Endothelial cell of umbilical vein (primary cell): ENCODE results near the gene MAML3. TPM values are rescaled to one million over a fixed set of nuclear protein-coding genes. Genes with fewer than 3 reads are reported as not detected.

Experiments
- BruUV-seq: library from RNA; stranded (reverse); fragments of 400-500 nt; replicated peaks from 2 replicates; lab custom pipeline; 2021; lab: Mats Ljungman, UMichigan
- CTCF ChIA-PET: fragments of 300-600, 350-600 bp; sonication (Branson Sonifier 250); formaldehyde crosslinking; loops from one replicate; lab custom pipeline; 2021; ENCODE audit warnings: antibody characterized with exemption, inconsistent platforms; lab: Charles Lee
- POLR2A ChIA-PET: fragments of 300-600, 350-600 bp; sonication (Branson Sonifier 250); formaldehyde crosslinking; loops from one replicate; lab custom pipeline; 2021; ENCODE audit warnings: antibody characterized with exemption, inconsistent platforms; lab: Charles Lee
- DNase-seq: peaks from one replicate; pipeline ENCODE4 v3.0.0-alpha.2; 2011; ENCODE audit warnings: low read depth, low spot score
- FAIRE-seq: peaks from 2 replicates; lab custom pipeline; 2011; peaks lifted over from hg19 to GRCh38; lab: Jason Lieb, UNC
- H2AFZ ChIP-seq: 2 replicates; pipeline ENCODE4 v1.6.0; 2012; ENCODE audit warnings: low read depth, low read length, control low read depth, inconsistent platforms
- H3K27ac ChIP-seq: 2 replicates; pipeline ENCODE4 v1.5.1; 2011; ENCODE audit warnings: low read depth, mild to moderate bottlenecking, control low read depth, low read length, moderate library complexity; ENCODE audit not compliant: insufficient read depth
- H3K27me3 ChIP-seq, 2 experiments: 2 replicates each; pipeline versions ENCODE4 v1.6.0 to v1.6.1; 2011; ENCODE audit warnings: low read length in 2 of 2, mixed read lengths in 1 of 2; ENCODE audit not compliant: control insufficient read depth in 2 of 2, insufficient read depth in 2 of 2
- H3K36me3 ChIP-seq, 2 experiments: 2 replicates in 1 of 2; 3 replicates in 1 of 2; pipeline ENCODE4 v1.5.1; 2011; ENCODE audit warnings: low read length in 2 of 2, mild to moderate bottlenecking in 1 of 2, moderate library complexity in 1 of 2; ENCODE audit not compliant: control insufficient read depth in 2 of 2, insufficient read depth in 2 of 2; ENCODE audit errors: extremely low read depth in 1 of 2
- H3K4me1 ChIP-seq: 3 replicates; pipeline ENCODE4 v1.5.1; 2011; ENCODE audit warnings: mild to moderate bottlenecking, low read length; ENCODE audit not compliant: control insufficient read depth, insufficient read depth; ENCODE audit errors: extremely low read depth
- H3K4me2 ChIP-seq: 2 replicates; pipeline ENCODE4 v1.6.1; 2011; ENCODE audit warnings: low read length, control low read depth, mixed read lengths; ENCODE audit not compliant: insufficient read depth
- H3K4me3 ChIP-seq, 3 experiments: fragments of 200-600 bp in 1 of 3; sonication (generic), shearing (Covaris generic) in 1 of 3; replicated peaks in 1 of 3; 2 replicates each; pipeline ENCODE4 v1.5.1; 2011 to 2016; ENCODE audit warnings: control low read depth in 3 of 3, low read length in 3 of 3, mild to moderate bottlenecking in 2 of 3, inconsistent platforms in 1 of 3, low read depth in 1 of 3, moderate library complexity in 1 of 3; ENCODE audit not compliant: insufficient read depth in 1 of 3
- H3K79me2 ChIP-seq: 2 replicates; pipeline ENCODE4 v1.6.0; 2012; ENCODE audit warnings: low read length, inconsistent platforms; ENCODE audit not compliant: control insufficient read depth, insufficient read depth
- H3K9ac ChIP-seq: replicated peaks from 2 replicates; pipeline ENCODE3; 2011; ENCODE audit warnings: low read length, control low read depth; ENCODE audit not compliant: insufficient read depth; ENCODE audit errors: extremely low read depth
- H3K9me1 ChIP-seq: replicated peaks from 3 replicates; pipeline ENCODE4 v1.6.0; 2011; ENCODE audit warnings: mild to moderate bottlenecking, low read length; ENCODE audit not compliant: control insufficient read depth, insufficient read depth; ENCODE audit errors: extremely low read depth
- H3K9me3 ChIP-seq: replicated peaks from 2 replicates; pipeline ENCODE4 v1.5.1; 2012; ENCODE audit warnings: low read length, inconsistent platforms; ENCODE audit not compliant: control insufficient read depth, insufficient read depth
- H4K20me1 ChIP-seq: replicated peaks from 2 replicates; pipeline ENCODE3; 2011; ENCODE audit warnings: mild to moderate bottlenecking, low read length; ENCODE audit not compliant: control insufficient read depth, insufficient read depth; ENCODE audit errors: extremely low read depth
- EZH2 ChIP-seq: IDR thresholded peaks from 2 replicates; pipeline ENCODE4 v1.6.1; 2012; ENCODE audit warnings: borderline replicate concordance, low read depth, mild to moderate bottlenecking, moderate library complexity, low read length, inconsistent platforms; ENCODE audit not compliant: severe bottlenecking
- FOS ChIP-seq: IDR thresholded peaks from 2 replicates; pipeline ENCODE4 v1.6.1; 2011; ENCODE audit warnings: mild to moderate bottlenecking, low read length, moderate library complexity, borderline replicate concordance; ENCODE audit not compliant: insufficient read depth
- GATA2 ChIP-seq: IDR thresholded peaks from 2 replicates; pipeline ENCODE4 v1.7.0; 2011; ENCODE audit warnings: low read depth, mild to moderate bottlenecking, moderate library complexity, mixed read lengths, low read length; ENCODE audit not compliant: insufficient read length, insufficient read depth
- JUN ChIP-seq: IDR thresholded peaks from 2 replicates; pipeline ENCODE4 v1.6.1; 2011; ENCODE audit warnings: borderline replicate concordance, low read depth; ENCODE audit not compliant: insufficient read length, insufficient read depth
- MYC ChIP-seq: IDR thresholded peaks from one replicate; pipeline ENCODE4 v1.6.1; 2011; ENCODE audit warnings: mild to moderate bottlenecking, low read depth, low read length
- POLR2A ChIP-seq: IDR thresholded peaks from 2 replicates; pipeline ENCODE4 v1.6.1; 2012; ENCODE audit warnings: low read depth, mild to moderate bottlenecking, control low read depth, low read length
- POLR2AphosphoS5 ChIP-seq: IDR thresholded peaks from 2 replicates; pipeline ENCODE4 v1.6.1; 2012; ENCODE audit warnings: low read depth, mild to moderate bottlenecking, control low read depth, low read length, moderate library complexity; ENCODE audit not compliant: insufficient read depth
- dilution Hi-C: fragments of 300-500 bp; cut with MboI; formaldehyde crosslinking; loops from one replicate; pipeline ENCODE4 v1.15.0; 2019; ENCODE audit warnings: low sequenced_read_pairs; ENCODE audit not compliant: extremely low pct_ligation_motif_present
- intact Hi-C: fragments of 100-400 bp; cut with micrococcal nuclease; formaldehyde crosslinking; loops from one replicate; pipeline ENCODE4 v1.10.0; 2022
- polyA plus RNA-seq, 4 experiments: library from polyadenylated mRNA; depleted of rRNA in 3 of 4; stranded (reverse) in 3 of 4; unstranded in 1 of 4; fragments of >200 nt; gene quantifications; 2 replicates each; pipeline versions ENCODE4 v1.2.1 to v1.2.3, GENCODE V29; 2011 to 2012; ENCODE audit warnings: missing spikeins in 1 of 4
- total RNA-seq: library from RNA; stranded (reverse); gene quantifications from 2 replicates; pipeline ENCODE4 v1.2.3, GENCODE V29; 2021
- TF ChIP-seq, protein P1 (sequence below), 2 donors: IDR thresholded peaks; 1 replicate in 1 of 2; 2 replicates in 1 of 2; pipeline ENCODE4 v1.5.1; 2011; ENCODE audit warnings: low read length in 2 of 2, mild to moderate bottlenecking in 2 of 2, moderate library complexity in 2 of 2, control low read depth in 1 of 2, inconsistent platforms in 1 of 2, low read depth in 1 of 2; ENCODE audit not compliant: insufficient read depth in 1 of 2; ENCODE audit errors: extremely low read depth in 1 of 2
- TF ChIP-seq, protein P2 (sequence below): IDR thresholded peaks from 2 replicates; pipeline ENCODE4 v1.6.1; 2011; ENCODE audit not compliant: insufficient read depth, insufficient read length

Gene MAML3
- total and polyA plus RNA-seq, 2 donors (not counting 3 experiments of a cell fraction or from before 2014, with no cell fraction given) = 14.0 to 20.3 TPM

DNA sequence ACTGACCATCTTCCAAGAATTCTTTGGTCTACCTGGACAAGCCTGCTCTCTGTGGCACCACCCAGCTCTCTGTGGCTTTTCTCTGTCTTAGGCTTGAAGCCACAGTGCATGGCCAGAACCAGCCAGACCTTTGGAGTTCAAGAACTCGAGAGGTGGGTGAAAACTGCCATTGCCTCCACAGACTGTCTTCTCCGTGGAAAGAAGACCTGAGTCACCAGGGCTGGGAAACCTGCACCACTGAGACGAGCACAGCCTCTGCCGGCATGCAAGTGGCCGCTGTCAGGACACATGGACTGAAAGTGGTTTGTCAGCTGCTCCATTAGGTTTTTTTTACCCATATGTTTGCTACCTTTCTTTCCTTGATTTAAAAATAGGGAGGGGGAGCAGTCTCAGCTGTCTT is 413.9 kb downstream of the MAML3 start:
- DNase-seq = peak; percentile 12
- H4K20me1 ChIP-seq = no peaks in the 10 kb centered on the region
- intact Hi-C loops (loop anchor here (1.0 kb wide), 1 partner anchor 23 kb away; no protein-coding TSS in a partner anchor), dilution Hi-C loops (no loop called here)
- H3K9ac ChIP-seq = no peak overlapping the region
- ChIA-PET POLR2A (interaction anchor here (0.7 kb wide), 2 partner anchors 12 to 413 kb away, joined by 3 to 4 read pairs; no protein-coding TSS in a partner anchor), CTCF (interaction anchor here (0.7 to 3.1 kb wide), 23 partner anchors 9 to 620 kb away, joined by 3 to 16 read pairs (median 5); no protein-coding TSS in a partner anchor)
- H3K27ac ChIP-seq = no peak overlapping the region
- FAIRE-seq = peak; percentile 28
- no peaks in the 10 kb centered on the region for H3K9me3 ChIP-seq
- H3K4me1 ChIP-seq = peaks cover 17% of the 10 kb centered on the region
- H3K27me3 ChIP-seq = no peaks in the 10 kb centered on the region
- H2AFZ ChIP-seq = no peak overlapping the region
- no peaks in the 10 kb centered on the region for H3K79me2 ChIP-seq
- no peak for TF ChIP-seq GATA2
- TF ChIP-seq FOS = no peak
- no peak for TF ChIP-seq JUN
- no peak for TF ChIP-seq POLR2A
- TF ChIP-seq MYC = no peak
- TF ChIP-seq EZH2 = no peak
- no peak for TF ChIP-seq POLR2AphosphoS5
- TF ChIP-seq, protein P1, sequence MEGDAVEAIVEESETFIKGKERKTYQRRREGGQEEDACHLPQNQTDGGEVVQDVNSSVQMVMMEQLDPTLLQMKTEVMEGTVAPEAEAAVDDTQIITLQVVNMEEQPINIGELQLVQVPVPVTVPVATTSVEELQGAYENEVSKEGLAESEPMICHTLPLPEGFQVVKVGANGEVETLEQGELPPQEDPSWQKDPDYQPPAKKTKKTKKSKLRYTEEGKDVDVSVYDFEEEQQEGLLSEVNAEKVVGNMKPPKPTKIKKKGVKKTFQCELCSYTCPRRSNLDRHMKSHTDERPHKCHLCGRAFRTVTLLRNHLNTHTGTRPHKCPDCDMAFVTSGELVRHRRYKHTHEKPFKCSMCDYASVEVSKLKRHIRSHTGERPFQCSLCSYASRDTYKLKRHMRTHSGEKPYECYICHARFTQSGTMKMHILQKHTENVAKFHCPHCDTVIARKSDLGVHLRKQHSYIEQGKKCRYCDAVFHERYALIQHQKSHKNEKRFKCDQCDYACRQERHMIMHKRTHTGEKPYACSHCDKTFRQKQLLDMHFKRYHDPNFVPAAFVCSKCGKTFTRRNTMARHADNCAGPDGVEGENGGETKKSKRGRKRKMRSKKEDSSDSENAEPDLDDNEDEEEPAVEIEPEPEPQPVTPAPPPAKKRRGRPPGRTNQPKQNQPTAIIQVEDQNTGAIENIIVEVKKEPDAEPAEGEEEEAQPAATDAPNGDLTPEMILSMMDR (IDR thresholded peaks at IDR 0.05; ENCODE audit: extremely low read depth in 1 of 2, insufficient read depth in 1 of 2, low read depth in 1 of 2, low read length in 2 of 2) = no peak
- TF ChIP-seq, protein P2, sequence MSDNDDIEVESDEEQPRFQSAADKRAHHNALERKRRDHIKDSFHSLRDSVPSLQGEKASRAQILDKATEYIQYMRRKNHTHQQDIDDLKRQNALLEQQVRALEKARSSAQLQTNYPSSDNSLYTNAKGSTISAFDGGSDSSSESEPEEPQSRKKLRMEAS = no peak
- no peak overlapping the region for H3K4me2 ChIP-seq
- no peaks in the 10 kb centered on the region for H3K9me1 ChIP-seq
- H3K4me3 ChIP-seq = no peak overlapping the region
- no TSS peak for BruUV-seq
- H3K36me3 ChIP-seq = no peaks in the 10 kb centered on the region
